PC-3 (cell line): ENCODE measurements around the gene TMC5. TPM values are rescaled to one million over a fixed set of nuclear protein-coding genes. Genes with fewer than 3 reads are reported as not detected.

Experiments
- ATAC-seq: fragments of 200-7000 bp; cut with Tn5 transposase; 2 replicates; pipeline ENCODE4 v1.9.1; 2020; ENCODE audit warnings: mild to moderate bottlenecking, moderate library complexity
- BruUV-seq: library from RNA; stranded (reverse); fragments of 400-500 nt; replicated peaks from 2 replicates; lab custom pipeline; 2021; lab: Mats Ljungman, UMichigan
- CTCF ChIA-PET: fragments of 300-600 bp; sonication (Branson Sonifier 250); formaldehyde crosslinking; loops from one replicate; lab custom pipeline; 2022; ENCODE audit warnings: antibody characterized with exemption; lab: Charles Lee
- POLR2A ChIA-PET: fragments of 300-600 bp; sonication (Branson Sonifier 250); formaldehyde crosslinking; loops from one replicate; lab custom pipeline; 2022; ENCODE audit warnings: antibody characterized with exemption; ENCODE audit not compliant: unreplicated experiment; lab: Charles Lee
- DNase-seq: peaks from one replicate; pipeline ENCODE4 v3.0.0-alpha.2; 2015
- H2AFZ ChIP-seq: fragments of 300-600 bp; sonication (generic); 2 replicates; pipeline ENCODE4 v1.6.0; 2016; ENCODE audit warnings: antibody characterized with exemption, low read length
- H3F3A ChIP-seq: fragments of 300-600 bp; sonication (generic); one replicate; pipeline ENCODE4 v1.6.0; 2017; ENCODE audit warnings: antibody characterized with exemption, low read length, control low read depth, mild to moderate bottlenecking; ENCODE audit not compliant: unreplicated experiment
- H3K27ac ChIP-seq: fragments of 300-600 bp; sonication (generic); 2 replicates; pipeline ENCODE4 v1.5.1; 2016; ENCODE audit warnings: mild to moderate bottlenecking, low read length
- H3K27me3 ChIP-seq: fragments of 300-600 bp; sonication (generic); 2 replicates; pipeline ENCODE4 v1.6.1; 2016; ENCODE audit warnings: low read length, mixed read lengths
- H3K36me3 ChIP-seq: fragments of 300-600 bp; sonication (generic); 2 replicates; pipeline ENCODE4 v1.6.1; 2016; ENCODE audit warnings: low read depth, mixed run types, low read length, mixed read lengths
- H3K4me1 ChIP-seq: fragments of 300-600 bp; sonication (generic); 2 replicates; pipeline ENCODE4 v1.5.1; 2016; ENCODE audit warnings: low read length; ENCODE audit not compliant: insufficient read depth
- H3K4me2 ChIP-seq: fragments of 300-600 bp; sonication (generic); 2 replicates; pipeline ENCODE4 v1.6.0; 2016; ENCODE audit warnings: low read length
- H3K4me3 ChIP-seq: fragments of 300-600 bp; sonication (generic); 2 replicates; pipeline ENCODE4 v1.5.1; 2016; ENCODE audit warnings: mild to moderate bottlenecking, low read length, mixed read lengths
- H3K79me2 ChIP-seq: fragments of 300-600 bp; sonication (generic); 2 replicates; pipeline ENCODE4 v1.6.1; 2017; ENCODE audit warnings: low read length, mixed read lengths
- H3K9ac ChIP-seq: fragments of 300-600 bp; sonication (generic); 2 replicates; pipeline ENCODE4 v1.6.0; 2016; ENCODE audit warnings: mild to moderate bottlenecking, low read length
- H3K9me2 ChIP-seq: fragments of 300-600 bp; sonication (generic); replicated peaks from 2 replicates; pipeline ENCODE4 v1.6.1; 2016; ENCODE audit warnings: mixed run types, low read length, mixed read lengths
- H3K9me3 ChIP-seq: fragments of 300-600 bp; sonication (generic); 2 replicates; pipeline ENCODE4 v1.6.1; 2016; ENCODE audit warnings: low read length, mixed read lengths
- H4K20me1 ChIP-seq: fragments of 300-600 bp; sonication (generic); 2 replicates; pipeline ENCODE4 v1.6.1; 2016; ENCODE audit warnings: low read length, mixed read lengths
- CTCF ChIP-seq: fragments of 300-600 bp; sonication (generic); conservative IDR thresholded peaks from 2 replicates; pipeline ENCODE4 v1.5.1; 2017; ENCODE audit warnings: antibody characterized with exemption, low read depth, mild to moderate bottlenecking, low read length
- EZH2 ChIP-seq: fragments of 300-600 bp; sonication (generic); IDR thresholded peaks from one replicate; pipeline ENCODE4 v1.6.1; 2017; ENCODE audit warnings: antibody characterized with exemption, mild to moderate bottlenecking, low read length; ENCODE audit not compliant: unreplicated experiment
- EZH2phosphoT487 ChIP-seq: fragments of 300-600 bp; sonication (generic); IDR thresholded peaks from 2 replicates; pipeline ENCODE4 v1.6.1; 2018; ENCODE audit warnings: mild to moderate bottlenecking, antibody characterized with exemption, low read length, borderline replicate concordance
- intact Hi-C: fragments of 100-400 bp; cut with micrococcal nuclease; formaldehyde crosslinking; loops from 2 replicates; pipeline ENCODE4 v1.9.0; 2023
- total RNA-seq: library from RNA; depleted of rRNA; stranded (reverse); fragments of >200 nt; gene quantifications from 2 replicates; pipeline ENCODE4 v1.2.3, GENCODE V29; 2014

TMC5 gene
- total RNA-seq, 1 experiment from 2014 or later = 7.4 TPM

- ChIA-PET CTCF (no interaction called here), POLR2A (interaction anchor here (0.7 kb wide), 1 partner anchor 11 kb away, joined by 3 read pairs; no protein-coding TSS in a partner anchor)
- no peaks in the 10 kb centered on the region for H3F3A ChIP-seq
- peak; percentile 82 for DNase-seq
- TF ChIP-seq CTCF (no peak), EZH2phosphoT487 (no peak), EZH2 (no peak)
- no peaks in the 10 kb centered on the region for H3K79me2 ChIP-seq
- no peak overlapping the region; the same call in 1 of the 2 replicates for H3K9ac ChIP-seq
- H3K4me1 ChIP-seq = peaks cover 38% of the 10 kb centered on the region
- peak overlapping the region; percentile 32; the same call in 1 of the 2 replicates for H3K4me3 ChIP-seq
- H3K27ac ChIP-seq = peak overlapping the region; percentile 80
- H3K4me2 ChIP-seq = peak overlapping the region; percentile 54
- peak; percentile 62 for ATAC-seq
- no peaks in the 10 kb centered on the region for H3K9me2 ChIP-seq
- H3K27me3 ChIP-seq = no peaks in the 10 kb centered on the region
- intact Hi-C loops = loop anchor here (10.0 kb wide), 1 partner anchor 421 kb away; no protein-coding TSS in a partner anchor
- H2AFZ ChIP-seq = no peak overlapping the region
- no peaks in the 10 kb centered on the region for H3K9me3 ChIP-seq
- H3K36me3 ChIP-seq = peaks cover 33% of the 10 kb centered on the region; the same call in 1 of the 2 replicates
- no TSS peak for BruUV-seq
- H4K20me1 ChIP-seq = no peaks in the 10 kb centered on the region
Observed at GRCh38 chr16:19505600-19506303, 88.1 kb downstream of the TMC5 start.

- no peaks in the 10 kb centered on the region for H3K27me3 ChIP-seq
- peaks cover 38% of the 10 kb centered on the region for H3K4me1 ChIP-seq
- no peak for DNase-seq
- H4K20me1 ChIP-seq = no peaks in the 10 kb centered on the region
- TF ChIP-seq EZH2 (no peak), EZH2phosphoT487 (no peak), CTCF (no peak)
- H3K9ac ChIP-seq = no peak overlapping the region
- CTCF ChIA-PET = no interaction called here
- H3K36me3 ChIP-seq = peaks cover 28% of the 10 kb centered on the region; the same call in 1 of the 2 replicates
- no peak for ATAC-seq
- no peak overlapping the region for H3K27ac ChIP-seq
- H3K9me2 ChIP-seq = no peaks in the 10 kb centered on the region
- no peaks in the 10 kb centered on the region for H3F3A ChIP-seq
- no TSS peak for BruUV-seq
- no peak overlapping the region for H3K4me3 ChIP-seq
- no peaks in the 10 kb centered on the region for H3K9me3 ChIP-seq
- H3K79me2 ChIP-seq = no peaks in the 10 kb centered on the region
- intact Hi-C loops = loop anchor here (10.0 kb wide), 1 partner anchor 422 kb away; no protein-coding TSS in a partner anchor
- no peak overlapping the region for H3K4me2 ChIP-seq
- POLR2A ChIA-PET = no interaction called here
- H2AFZ ChIP-seq = no peak overlapping the region
Observed at GRCh38 chr16:19506965-19507364, 89.3 kb downstream of the TMC5 start.

- DNase-seq = peak; percentile 48
- Histone ChIP-seq H3K36me3 (peaks cover 27% of the 10 kb centered on the region; the same call in 1 of the 2 replicates), H3K4me1 (peaks cover 38% of the 10 kb centered on the region), H2AFZ (no peak overlapping the region), H3K9me2 (no peaks in the 10 kb centered on the region), H3K9me3 (no peaks in the 10 kb centered on the region), H4K20me1 (no peaks in the 10 kb centered on the region), H3K79me2 (no peaks in the 10 kb centered on the region), H3K4me3 (no peak overlapping the region), H3K27me3 (no peaks in the 10 kb centered on the region), H3K9ac (no peak overlapping the region), H3K27ac (peak overlapping the region; percentile 32), H3K4me2 (peak overlapping the region; percentile 46; the same call in 1 of the 2 replicates), H3F3A (no peaks in the 10 kb centered on the region)
- POLR2A ChIA-PET = no interaction called here
- TF ChIP-seq EZH2 = no peak
- TF ChIP-seq EZH2phosphoT487 = no peak
- no peak for TF ChIP-seq CTCF
- CTCF ChIA-PET = no interaction called here
- peak; percentile 75 for ATAC-seq
- intact Hi-C loops = loop anchor here (10.0 kb wide), 1 partner anchor 423 kb away; no protein-coding TSS in a partner anchor
- no TSS peak for BruUV-seq
Observed at GRCh38 chr16:19507867-19508266, 90.2 kb downstream of the TMC5 start.
